AG04449 (cell line): ENCODE measurements around the gene DCAF6.

ENCODE experiments used
- CTCF ChIA-PET: fragments of 350-600 bp; formaldehyde crosslinking; extraction: SDS; loops from one replicate; lab custom pipeline; 2021; ENCODE audit warnings: antibody characterized with exemption; lab: Yijun Ruan, JAX
- POLR2A ChIA-PET: fragments of 400-600, 350-600 bp; formaldehyde crosslinking; extraction: SDS; loops from one replicate; lab custom pipeline; 2020; ENCODE audit warnings: antibody characterized with exemption, inconsistent platforms; lab: Yijun Ruan, JAX
- DNase-seq: peaks from one replicate; pipeline ENCODE4 v3.0.0-alpha.2; 2010; ENCODE audit warnings: low read depth, low spot score
- H3K4me3 ChIP-seq: 2 replicates; pipeline ENCODE4 v1.5.1; 2011; ENCODE audit warnings: low read depth, mild to moderate bottlenecking, control low read depth, low read length
- CTCF ChIP-seq: IDR thresholded peaks from one replicate; pipeline ENCODE4 v1.5.1; 2011; ENCODE audit warnings: mild to moderate bottlenecking, moderate library complexity, low read length, control low read depth, inconsistent platforms; ENCODE audit not compliant: insufficient read depth; ENCODE audit errors: missing control alignments

Gene DCAF6

GRCh38 chr1:167900907-167901306, 35.6 kb upstream of the DCAF6 start:
- no peak overlapping the region for H3K4me3 ChIP-seq
- CTCF ChIA-PET: interaction anchor here (1.3 kb wide), 1 partner anchor 244 kb away, joined by 3 read pairs; no protein-coding TSS in a partner anchor
- no peak for DNase-seq
- no peak for TF ChIP-seq CTCF
- POLR2A ChIA-PET: no interaction called here

GRCh38 chr1:167904652-167905130, 31.8 kb upstream of the DCAF6 start:
- CTCF ChIA-PET: interaction anchor here (1.1 to 2.1 kb wide), 4 partner anchors 10 to 184 kb away, joined by 3 to 7 read pairs (median 3); partner anchors contain the start of gene ADCY10
- TF ChIP-seq CTCF: no peak
- H3K4me3 ChIP-seq: no peak overlapping the region
- DNase-seq: peak; percentile 53
- POLR2A ChIA-PET: interaction anchor here (0.9 kb wide), 1 partner anchor 189 kb away, joined by 4 read pairs; no protein-coding TSS in a partner anchor

GRCh38 chr1:167905182-167905581, 31.3 kb upstream of the DCAF6 start:
- CTCF ChIA-PET: interaction anchor here (1.2 to 2.1 kb wide), 3 partner anchors 9 to 184 kb away, joined by 3 to 7 read pairs (median 3); partner anchors contain the start of gene ADCY10
- POLR2A ChIA-PET: interaction anchor here (0.5 to 0.9 kb wide), 2 partner anchors 8 to 190 kb away, joined by 3 to 4 read pairs; no protein-coding TSS in a partner anchor
- no peak for TF ChIP-seq CTCF
- H3K4me3 ChIP-seq: no peak overlapping the region
- no peak for DNase-seq

- DNase-seq: no peak
- POLR2A ChIA-PET: interaction anchor here (0.5 to 0.9 kb wide), 2 partner anchors 9 to 190 kb away, joined by 3 to 4 read pairs; no protein-coding TSS in a partner anchor
- CTCF ChIA-PET: interaction anchor here (1.2 to 2.1 kb wide), 3 partner anchors 9 to 185 kb away, joined by 3 to 7 read pairs (median 3); partner anchors contain the start of gene ADCY10
- TF ChIP-seq CTCF: no peak
- H3K4me3 ChIP-seq: no peak overlapping the region
These were observed 30.8 kb upstream of the DCAF6 start for GRCh38 chr1:167905671-167906070.

GRCh38 chr1:167909691-167910180, 26.7 kb upstream of the DCAF6 start:
- ChIA-PET POLR2A (no interaction called here), CTCF (interaction anchor here (1.2 kb wide), 1 partner anchor 173 kb away, joined by 3 read pairs; no protein-coding TSS in a partner anchor)
- no peak overlapping the region for H3K4me3 ChIP-seq
- DNase-seq: no peak
- no peak for TF ChIP-seq CTCF

- TF ChIP-seq CTCF: no peak
- no peak overlapping the region for H3K4me3 ChIP-seq
- ChIA-PET POLR2A (interaction anchor here (0.5 to 0.7 kb wide), 2 partner anchors 8 to 13 kb away, joined by 3 read pairs; no protein-coding TSS in a partner anchor), CTCF (interaction anchor here (1.2 kb wide), 1 partner anchor 172 kb away, joined by 3 read pairs; no protein-coding TSS in a partner anchor)
- DNase-seq: no peak
These were observed 26.0 kb upstream of the DCAF6 start for GRCh38 chr1:167910530-167910929.
